ENCODE measurements around the gene MRPL20.

Gene MRPL20

GRCh38 chr1:1438531-1439381 lies 31.7 kb upstream of the MRPL20 start:
- Histone ChIP-seq H4K20me1 (ENCODE audit: insufficient read depth, low read length) (no peaks in the 10 kb centered on the region), H3K27me3 (ENCODE audit: insufficient read depth, low read length) (peaks cover 7% of the 10 kb centered on the region; the same call in 1 of the 2 replicates), H3K9me3 (ENCODE audit: low read length) (no peaks in the 10 kb centered on the region), H3K79me2 (ENCODE audit: insufficient read depth, low read length) (no peaks in the 10 kb centered on the region), H3K9me2 (ENCODE audit: low read depth, low read length) (no peaks in the 10 kb centered on the region), H3K36me3 (ENCODE audit: insufficient read depth, low read length) (no peaks in the 10 kb centered on the region), H3K9ac (ENCODE audit: low read length) (no peak overlapping the region), H3K4me2 (ENCODE audit: low read length) (no peak overlapping the region), H3K27ac (ENCODE audit: low read depth, low read length, poor library complexity, severe bottlenecking) (no peak overlapping the region), H3K4me1 (ENCODE audit: insufficient read depth, low read length, severe bottlenecking) (no peaks in the 10 kb centered on the region), H3F3A (ENCODE audit: insufficient read depth, low read length) (no peaks in the 10 kb centered on the region), H2AFZ (ENCODE audit: low read length) (no peak overlapping the region), H3K4me3 (ENCODE audit: low read depth, low read length, poor library complexity, severe bottlenecking) (no peak overlapping the region)
- TF ChIP-seq CTCF (IDR thresholded peaks at IDR 0.05; ENCODE audit: low read length): no peak
- no peak for TF ChIP-seq EZH2 (IDR thresholded peaks at IDR 0.05; ENCODE audit: borderline replicate concordance, low read length)

GRCh38 chr1:1437904-1438376 lies 30.8 kb upstream of the MRPL20 start:
- Histone ChIP-seq H3K4me2 (ENCODE audit: low read length) (no peak overlapping the region), H4K20me1 (ENCODE audit: insufficient read depth, low read length) (no peaks in the 10 kb centered on the region), H3K4me1 (ENCODE audit: insufficient read depth, low read length, severe bottlenecking) (no peaks in the 10 kb centered on the region), H3K9me3 (ENCODE audit: low read length) (no peaks in the 10 kb centered on the region), H3K36me3 (ENCODE audit: insufficient read depth, low read length) (no peaks in the 10 kb centered on the region), H3K4me3 (ENCODE audit: low read depth, low read length, poor library complexity, severe bottlenecking) (no peak overlapping the region), H3F3A (ENCODE audit: insufficient read depth, low read length) (no peaks in the 10 kb centered on the region), H3K27me3 (ENCODE audit: insufficient read depth, low read length) (peaks cover 7% of the 10 kb centered on the region; the same call in 1 of the 2 replicates), H3K9me2 (ENCODE audit: low read depth, low read length) (no peaks in the 10 kb centered on the region), H2AFZ (ENCODE audit: low read length) (no peak overlapping the region), H3K27ac (ENCODE audit: low read depth, low read length, poor library complexity, severe bottlenecking) (no peak overlapping the region), H3K9ac (ENCODE audit: low read length) (no peak overlapping the region), H3K79me2 (ENCODE audit: insufficient read depth, low read length) (no peaks in the 10 kb centered on the region)
- TF ChIP-seq EZH2 (IDR thresholded peaks at IDR 0.05; ENCODE audit: borderline replicate concordance, low read length) (no peak), CTCF (IDR thresholded peaks at IDR 0.05; ENCODE audit: low read length) (no peak)

- Histone ChIP-seq H3K4me2 (ENCODE audit: low read length) (no peak overlapping the region), H3F3A (ENCODE audit: insufficient read depth, low read length) (no peaks in the 10 kb centered on the region), H3K27me3 (ENCODE audit: insufficient read depth, low read length) (peaks cover 7% of the 10 kb centered on the region; the same call in 1 of the 2 replicates), H3K27ac (ENCODE audit: low read depth, low read length, poor library complexity, severe bottlenecking) (no peak overlapping the region), H3K9me3 (ENCODE audit: low read length) (no peaks in the 10 kb centered on the region), H3K4me3 (ENCODE audit: low read depth, low read length, poor library complexity, severe bottlenecking) (no peak overlapping the region), H2AFZ (ENCODE audit: low read length) (no peak overlapping the region), H3K9me2 (ENCODE audit: low read depth, low read length) (no peaks in the 10 kb centered on the region), H3K9ac (ENCODE audit: low read length) (no peak overlapping the region), H3K36me3 (ENCODE audit: insufficient read depth, low read length) (no peaks in the 10 kb centered on the region), H3K79me2 (ENCODE audit: insufficient read depth, low read length) (no peaks in the 10 kb centered on the region), H4K20me1 (ENCODE audit: insufficient read depth, low read length) (no peaks in the 10 kb centered on the region), H3K4me1 (ENCODE audit: insufficient read depth, low read length, severe bottlenecking) (no peaks in the 10 kb centered on the region)
- no peak for TF ChIP-seq CTCF (IDR thresholded peaks at IDR 0.05; ENCODE audit: low read length)
Measured at GRCh38 chr1:1437033-1437903, 30.2 kb upstream of the MRPL20 start.

Measured in OCI-LY1 (cell line).